Endometrial microvascular endothelial cells (primary cell): ENCODE results near the gene PDGFB. TPM values are rescaled to one million over a fixed set of nuclear protein-coding genes. Genes with fewer than 3 reads are reported as not detected.

Source experiments
- in situ Hi-C: cut with HindIII; loops from 2 replicates; pipeline ENCODE4 v1.10.0; 2017; ENCODE audit warnings: low sequenced_read_pairs, low pct_unique_long_range_greater_than_20kb; ENCODE audit errors: inconsistent ontology term
- total RNA-seq: library from RNA; depleted of rRNA; stranded (reverse); fragments of >200 nt; gene quantifications from one replicate; pipeline ENCODE4 v1.2.3, GENCODE V29; 2015; ENCODE audit errors: inconsistent ontology term

Gene PDGFB
- total RNA-seq, 1 donor from 2014 or later: 64.7 TPM

- in situ Hi-C loops: no loop called here
Observed at GRCh38 chr22:39257901-39258475, 13.2 kb upstream of the PDGFB start.

DNA sequence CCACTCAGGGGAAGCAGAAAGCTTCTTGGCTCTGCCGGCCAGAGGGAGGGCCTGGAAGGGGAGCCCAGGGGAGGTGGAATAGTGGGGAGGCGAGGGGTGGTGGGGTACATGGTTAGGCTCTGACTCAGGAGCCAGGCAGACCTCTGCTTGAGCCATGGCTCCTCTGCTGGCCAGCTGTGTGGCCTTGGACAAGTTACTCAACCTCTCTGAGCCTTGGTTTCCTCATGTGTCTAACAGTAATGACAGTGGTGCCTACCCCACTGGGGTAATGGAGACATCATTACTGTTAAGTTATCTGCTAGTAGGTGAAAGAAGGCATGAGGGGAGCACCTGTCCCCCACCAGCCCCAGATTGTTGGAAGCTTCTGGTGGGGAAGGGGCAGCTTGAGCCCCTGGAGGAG is 12.2 kb upstream of the PDGFB start:
- in situ Hi-C loops: no loop called here

- in situ Hi-C loops: no loop called here
Observed at GRCh38 chr22:39256186-39256552, 11.4 kb upstream of the PDGFB start.

DNA sequence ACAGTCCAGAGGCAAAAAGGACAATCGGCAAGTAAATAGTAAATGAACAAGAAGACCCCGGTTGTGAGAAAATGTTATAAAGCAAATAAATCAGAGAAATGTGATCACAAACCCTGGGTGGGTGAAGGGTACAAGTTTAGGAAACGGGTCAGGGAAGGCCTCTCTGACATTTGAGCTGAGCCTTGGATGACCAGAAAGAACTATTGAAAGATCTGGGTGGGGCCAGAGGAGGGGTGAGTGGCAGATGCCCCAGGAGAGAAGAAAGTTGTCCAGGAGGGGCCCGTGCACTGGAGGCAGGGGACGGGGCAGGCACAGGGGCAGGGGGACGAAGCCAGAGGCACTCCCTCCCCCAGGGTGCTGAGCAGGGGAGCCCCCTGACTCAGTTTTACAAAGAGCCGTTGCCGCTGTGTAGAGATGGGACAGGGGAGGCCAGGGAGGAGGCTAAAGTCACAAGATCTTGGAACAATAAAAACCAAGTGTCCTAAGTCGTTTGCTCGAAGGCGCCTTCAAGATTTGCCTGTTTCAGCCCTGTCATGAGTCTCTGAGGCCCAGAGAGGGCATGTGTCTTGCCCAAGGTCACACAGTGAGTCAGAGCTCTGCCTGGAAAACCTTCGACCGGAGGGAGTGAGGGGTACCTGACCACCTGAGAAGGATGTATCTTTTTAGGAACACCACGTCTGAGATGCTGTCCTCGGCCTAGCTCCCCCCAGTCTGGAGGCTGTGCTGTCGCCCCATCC is 10.8 kb upstream of the PDGFB start:
- in situ Hi-C loops: no loop called here

DNA sequence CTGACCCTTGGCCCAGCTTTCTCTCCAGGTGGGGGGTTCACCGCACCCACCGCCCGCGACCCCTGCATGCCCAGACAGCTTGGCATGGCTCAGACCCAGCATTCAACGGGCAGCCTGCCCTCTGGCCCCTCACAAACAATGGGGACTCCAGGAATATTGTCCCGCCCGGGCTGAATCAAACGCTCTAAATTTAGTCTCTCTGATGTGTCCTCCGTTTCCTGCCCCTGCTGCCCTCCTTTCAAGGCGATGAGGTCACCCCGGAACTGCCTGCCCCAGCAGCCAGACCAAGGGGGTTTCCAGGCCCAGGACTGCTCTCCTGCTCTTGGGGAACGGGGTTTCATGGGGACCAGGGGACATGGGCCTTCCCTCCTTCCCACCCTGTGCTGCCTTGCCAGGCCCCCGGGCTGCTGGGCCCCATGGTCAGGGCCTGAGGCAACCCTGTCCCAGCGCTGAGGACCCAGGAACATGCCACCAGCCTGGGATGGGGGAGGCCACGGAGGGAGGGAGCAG is 10.1 kb upstream of the PDGFB start:
- in situ Hi-C loops: no loop called here

DNA sequence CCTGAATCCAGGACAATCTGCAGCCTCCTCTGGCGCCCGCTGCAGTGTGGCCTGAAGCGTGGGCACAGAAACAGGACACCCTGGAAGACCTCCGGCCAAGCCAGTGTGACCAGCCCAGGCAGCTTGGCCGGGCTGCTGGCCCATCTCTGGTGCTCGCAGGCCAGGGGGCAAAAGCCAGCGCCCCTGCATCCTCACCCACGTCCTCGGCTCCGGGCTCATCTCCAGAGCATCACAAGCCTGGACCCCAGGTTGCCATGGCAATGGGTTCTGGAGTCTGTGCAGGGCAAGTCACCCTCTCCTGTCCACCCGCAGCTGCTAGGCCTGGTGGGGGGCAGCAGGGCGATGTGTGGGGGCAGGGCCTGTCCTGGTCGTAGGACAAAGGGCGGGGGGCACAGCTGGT is 9.3 kb upstream of the PDGFB start:
- in situ Hi-C loops: no loop called here

- in situ Hi-C loops: no loop called here
Observed at GRCh38 chr22:39253435-39254070, 8.8 kb upstream of the PDGFB start.

- in situ Hi-C loops: no loop called here
Observed at GRCh38 chr22:39252461-39253434, 8.0 kb upstream of the PDGFB start.

- in situ Hi-C loops: no loop called here
Observed at GRCh38 chr22:39251762-39252460, 7.1 kb upstream of the PDGFB start.

- in situ Hi-C loops: no loop called here
Observed at GRCh38 chr22:39250838-39251237, 6.1 kb upstream of the PDGFB start.

- in situ Hi-C loops: no loop called here
Observed at GRCh38 chr22:39250131-39250530, 5.3 kb upstream of the PDGFB start.

GRCh38 chr22:39249086-39249704 is 4.4 kb upstream of the PDGFB start:
- in situ Hi-C loops: no loop called here

DNA sequence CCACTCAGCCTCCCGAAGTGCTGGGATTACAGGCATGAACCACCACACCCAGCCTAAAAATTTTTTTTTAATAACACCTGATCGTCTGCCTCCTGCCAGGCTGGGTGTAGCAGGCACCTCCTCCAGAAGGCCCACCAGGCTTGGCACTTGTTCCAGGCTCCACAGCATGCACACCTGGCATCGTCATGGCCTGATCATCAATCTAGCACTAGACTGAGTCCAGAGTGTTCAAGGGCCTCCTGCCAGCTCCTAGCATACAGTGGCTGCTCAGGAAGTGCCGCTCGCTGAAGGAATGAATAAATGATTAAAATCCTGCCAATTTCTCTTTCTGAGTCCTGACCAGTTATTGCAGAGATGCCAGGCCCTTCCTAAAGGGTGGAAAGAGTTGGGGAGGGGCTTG is 3.5 kb upstream of the PDGFB start:
- in situ Hi-C loops: no loop called here

GRCh38 chr22:39247361-39247760 is 2.6 kb upstream of the PDGFB start:
- in situ Hi-C loops: no loop called here

- in situ Hi-C loops: no loop called here
Observed at GRCh38 chr22:39246690-39247332, 2.0 kb upstream of the PDGFB start.

DNA sequence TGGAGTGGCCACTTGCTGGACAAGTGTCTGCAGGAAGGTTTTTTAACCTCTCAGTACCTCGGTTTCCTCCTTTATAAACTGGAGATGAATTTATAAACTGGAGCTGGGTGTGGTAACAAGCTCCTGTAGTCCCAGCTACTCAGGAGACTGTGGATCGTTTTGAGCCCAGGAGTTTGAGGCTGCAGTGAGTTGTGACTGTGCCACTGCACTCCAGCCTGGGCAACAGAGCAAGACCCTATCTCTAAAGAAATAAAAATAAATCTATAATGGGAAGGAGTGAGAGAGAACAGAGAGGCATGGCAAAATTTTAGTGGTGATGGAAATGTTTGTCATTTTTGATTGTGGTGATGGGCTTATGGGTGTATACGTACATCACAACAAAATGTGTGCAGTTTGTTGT is 1.4 kb upstream of the PDGFB start:
- in situ Hi-C loops: no loop called here

- in situ Hi-C loops: no loop called here
Observed at GRCh38 chr22:39245130-39246039, 603 bp upstream of the PDGFB start.
